Adrenal gland (tissue), 5 donors: ENCODE results near the gene TBC1D3B.
"Not testable (repeated sequence)": the region's sequence is repeated elsewhere in the genome, so short reads cannot be mapped to it uniquely, and the experiment has no call there.

ENCODE experiments used
- POLR2A ChIP-seq, 2 donors: fragments of 450-650 bp; IDR thresholded peaks; one replicate each; pipeline ENCODE4 v1.6.1; 2017; ENCODE audit warnings: antibody characterized with exemption in 2 of 2, mild to moderate bottlenecking in 2 of 2, moderate library complexity in 1 of 2
- TF ChIP-seq, protein P1 (sequence below), 6 experiments: fragments of 450-650 bp in 4 of 6; fragments of 200-600 bp in 2 of 6; sonication (generic) in 1 of 6; IDR thresholded peaks; 1 replicate in 5 of 6; 2 replicates in 1 of 6; pipeline versions ENCODE4 v1.5.1 to v1.8.0; 2016 to 2021; ENCODE audit warnings: antibody characterized with exemption in 6 of 6, mild to moderate bottlenecking in 2 of 6, moderate library complexity in 1 of 6
- donor health status: DM: no; HTN: no; CAD: no.

DNA sequence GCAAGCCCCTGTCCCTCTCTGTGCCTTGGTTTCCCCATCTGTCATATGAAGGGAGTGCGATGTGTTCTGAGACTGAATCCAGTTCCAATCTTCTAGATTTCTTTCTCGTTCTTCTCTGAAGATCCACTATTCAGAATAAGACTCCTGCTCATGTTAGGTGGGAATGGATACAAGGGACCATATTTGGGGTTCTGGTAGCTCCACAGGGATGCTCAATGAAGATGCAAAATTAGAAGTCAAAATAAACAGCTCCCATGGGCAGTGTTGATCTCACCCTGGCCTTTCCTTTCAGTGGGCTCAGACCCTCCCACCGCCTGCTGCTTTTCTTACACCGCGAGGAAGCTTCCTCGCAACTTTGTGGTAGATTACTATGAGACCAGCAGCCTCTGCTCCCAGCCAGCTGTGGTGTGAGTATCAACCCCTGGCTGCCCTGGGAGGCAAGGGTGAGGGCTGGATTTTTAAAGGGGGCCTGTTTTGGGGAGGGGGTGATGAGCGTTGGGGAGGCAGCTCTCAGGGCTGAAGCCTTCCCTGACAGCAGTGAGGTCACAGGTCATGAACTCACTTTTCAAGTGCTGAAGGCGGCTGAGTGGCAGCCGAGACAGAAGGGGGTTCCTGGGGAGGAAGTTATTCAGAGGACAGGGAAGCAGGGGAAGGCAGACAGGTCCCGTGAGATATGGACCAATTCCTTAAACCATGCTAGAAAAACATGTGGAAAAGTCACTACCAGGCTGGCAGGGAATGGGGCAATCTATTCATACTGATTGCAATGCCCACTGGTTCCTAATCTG is 35.2 kb upstream of the TBC1D3B start:
- TF ChIP-seq, protein P1, sequence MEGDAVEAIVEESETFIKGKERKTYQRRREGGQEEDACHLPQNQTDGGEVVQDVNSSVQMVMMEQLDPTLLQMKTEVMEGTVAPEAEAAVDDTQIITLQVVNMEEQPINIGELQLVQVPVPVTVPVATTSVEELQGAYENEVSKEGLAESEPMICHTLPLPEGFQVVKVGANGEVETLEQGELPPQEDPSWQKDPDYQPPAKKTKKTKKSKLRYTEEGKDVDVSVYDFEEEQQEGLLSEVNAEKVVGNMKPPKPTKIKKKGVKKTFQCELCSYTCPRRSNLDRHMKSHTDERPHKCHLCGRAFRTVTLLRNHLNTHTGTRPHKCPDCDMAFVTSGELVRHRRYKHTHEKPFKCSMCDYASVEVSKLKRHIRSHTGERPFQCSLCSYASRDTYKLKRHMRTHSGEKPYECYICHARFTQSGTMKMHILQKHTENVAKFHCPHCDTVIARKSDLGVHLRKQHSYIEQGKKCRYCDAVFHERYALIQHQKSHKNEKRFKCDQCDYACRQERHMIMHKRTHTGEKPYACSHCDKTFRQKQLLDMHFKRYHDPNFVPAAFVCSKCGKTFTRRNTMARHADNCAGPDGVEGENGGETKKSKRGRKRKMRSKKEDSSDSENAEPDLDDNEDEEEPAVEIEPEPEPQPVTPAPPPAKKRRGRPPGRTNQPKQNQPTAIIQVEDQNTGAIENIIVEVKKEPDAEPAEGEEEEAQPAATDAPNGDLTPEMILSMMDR (IDR thresholded peaks at IDR 0.05): not testable (repeated sequence)
- TF ChIP-seq POLR2A (IDR thresholded peaks at IDR 0.05): not testable (repeated sequence)
